C4-2B (cell line): ENCODE measurements around the gene LYZL6.

Experiments used
- ZFX ChIP-seq: fragments of 450-650 bp; IDR thresholded peaks from 2 replicates; pipeline ENCODE4 v1.6.1; 2017
- TF ChIP-seq, protein P1 (sequence below): fragments of 450-650 bp; conservative IDR thresholded peaks from 2 replicates; pipeline ENCODE4 v1.5.1; 2017; ENCODE audit warnings: mild to moderate bottlenecking

GRCh38 chr17:35901631-35902175 is 41.8 kb downstream of the LYZL6 start:
- TF ChIP-seq ZFX: no peak
- TF ChIP-seq, protein P1, sequence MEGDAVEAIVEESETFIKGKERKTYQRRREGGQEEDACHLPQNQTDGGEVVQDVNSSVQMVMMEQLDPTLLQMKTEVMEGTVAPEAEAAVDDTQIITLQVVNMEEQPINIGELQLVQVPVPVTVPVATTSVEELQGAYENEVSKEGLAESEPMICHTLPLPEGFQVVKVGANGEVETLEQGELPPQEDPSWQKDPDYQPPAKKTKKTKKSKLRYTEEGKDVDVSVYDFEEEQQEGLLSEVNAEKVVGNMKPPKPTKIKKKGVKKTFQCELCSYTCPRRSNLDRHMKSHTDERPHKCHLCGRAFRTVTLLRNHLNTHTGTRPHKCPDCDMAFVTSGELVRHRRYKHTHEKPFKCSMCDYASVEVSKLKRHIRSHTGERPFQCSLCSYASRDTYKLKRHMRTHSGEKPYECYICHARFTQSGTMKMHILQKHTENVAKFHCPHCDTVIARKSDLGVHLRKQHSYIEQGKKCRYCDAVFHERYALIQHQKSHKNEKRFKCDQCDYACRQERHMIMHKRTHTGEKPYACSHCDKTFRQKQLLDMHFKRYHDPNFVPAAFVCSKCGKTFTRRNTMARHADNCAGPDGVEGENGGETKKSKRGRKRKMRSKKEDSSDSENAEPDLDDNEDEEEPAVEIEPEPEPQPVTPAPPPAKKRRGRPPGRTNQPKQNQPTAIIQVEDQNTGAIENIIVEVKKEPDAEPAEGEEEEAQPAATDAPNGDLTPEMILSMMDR: no peak
